Astrocyte of the cerebellum (primary cell): ENCODE results near the gene ETS2.

Source experiments
- DNase-seq: peaks from one replicate; pipeline ENCODE4 v3.0.0-alpha.2; 2011; ENCODE audit warnings: low read depth
- H3K4me3 ChIP-seq: 2 replicates; pipeline ENCODE4 v1.5.1; 2011; ENCODE audit warnings: mild to moderate bottlenecking, low read depth, low read length, moderate library complexity
- in situ Hi-C: cut with HindIII; loops from 2 replicates; pipeline ENCODE4 v1.10.0; 2017; ENCODE audit warnings: low sequenced_read_pairs
- TF ChIP-seq, protein P1 (sequence below): IDR thresholded peaks from 2 replicates; pipeline ENCODE4 v1.5.1; 2012; ENCODE audit warnings: low read length, low read depth, moderate library complexity, mild to moderate bottlenecking; ENCODE audit errors: missing control alignments

Gene ETS2

DNA sequence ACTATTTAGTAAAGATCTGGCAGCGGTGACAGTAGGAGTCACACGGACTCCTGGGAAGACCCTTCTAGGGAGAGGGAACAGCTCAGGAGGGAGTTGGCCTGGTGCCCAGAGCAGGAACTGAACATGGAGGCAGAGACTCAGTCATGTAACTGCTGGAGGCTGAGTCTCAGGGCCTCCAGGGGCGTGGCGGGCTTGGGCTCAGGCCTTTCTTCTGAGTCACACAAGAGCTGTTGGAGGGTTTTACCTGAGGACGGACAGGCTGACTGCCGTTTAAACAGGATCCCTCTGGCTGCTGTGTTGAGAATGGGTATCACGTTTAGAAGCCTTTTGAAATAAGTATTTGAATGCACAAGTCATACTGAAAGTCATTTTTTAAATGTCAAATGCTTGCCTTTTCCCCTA lies 7.2 kb upstream of the ETS2 start:
- in situ Hi-C loops: no loop called here
- H3K4me3 ChIP-seq: no peak overlapping the region
- TF ChIP-seq, protein P1, sequence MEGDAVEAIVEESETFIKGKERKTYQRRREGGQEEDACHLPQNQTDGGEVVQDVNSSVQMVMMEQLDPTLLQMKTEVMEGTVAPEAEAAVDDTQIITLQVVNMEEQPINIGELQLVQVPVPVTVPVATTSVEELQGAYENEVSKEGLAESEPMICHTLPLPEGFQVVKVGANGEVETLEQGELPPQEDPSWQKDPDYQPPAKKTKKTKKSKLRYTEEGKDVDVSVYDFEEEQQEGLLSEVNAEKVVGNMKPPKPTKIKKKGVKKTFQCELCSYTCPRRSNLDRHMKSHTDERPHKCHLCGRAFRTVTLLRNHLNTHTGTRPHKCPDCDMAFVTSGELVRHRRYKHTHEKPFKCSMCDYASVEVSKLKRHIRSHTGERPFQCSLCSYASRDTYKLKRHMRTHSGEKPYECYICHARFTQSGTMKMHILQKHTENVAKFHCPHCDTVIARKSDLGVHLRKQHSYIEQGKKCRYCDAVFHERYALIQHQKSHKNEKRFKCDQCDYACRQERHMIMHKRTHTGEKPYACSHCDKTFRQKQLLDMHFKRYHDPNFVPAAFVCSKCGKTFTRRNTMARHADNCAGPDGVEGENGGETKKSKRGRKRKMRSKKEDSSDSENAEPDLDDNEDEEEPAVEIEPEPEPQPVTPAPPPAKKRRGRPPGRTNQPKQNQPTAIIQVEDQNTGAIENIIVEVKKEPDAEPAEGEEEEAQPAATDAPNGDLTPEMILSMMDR: no peak
- no peak for DNase-seq

DNA sequence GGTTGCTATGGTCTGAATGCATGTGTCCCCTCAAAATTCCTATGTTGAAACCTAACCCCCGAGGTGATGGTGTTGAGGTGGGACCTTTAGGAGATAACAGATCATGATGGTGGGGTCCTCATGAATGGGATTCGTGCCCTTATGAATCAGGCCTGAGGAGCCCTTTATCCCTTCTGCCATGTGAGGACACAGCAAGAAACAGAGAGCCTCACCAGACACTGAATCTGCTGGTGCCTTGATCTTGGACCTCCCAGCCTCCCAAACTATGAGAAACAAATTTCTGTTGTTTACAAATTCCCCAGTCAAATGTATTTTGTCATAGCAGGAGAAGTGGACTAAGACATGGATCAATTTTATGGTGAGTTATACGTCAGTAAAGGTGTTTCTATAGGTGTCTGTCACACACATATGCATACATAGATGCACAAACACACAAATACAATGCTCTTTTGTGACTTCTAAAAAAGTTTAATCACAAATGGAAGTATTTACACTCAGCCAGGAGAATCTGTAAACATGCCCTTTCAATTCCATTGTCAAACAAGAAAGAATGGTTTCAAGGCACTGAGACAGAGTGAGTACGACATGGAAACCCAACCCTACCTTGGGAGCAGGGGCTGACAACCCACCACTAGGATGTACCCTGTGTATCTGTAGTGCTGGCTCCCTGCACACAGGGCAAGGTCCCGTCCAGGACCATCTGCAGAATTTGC lies 5.5 kb upstream of the ETS2 start:
- H3K4me3 ChIP-seq: no peak overlapping the region
- in situ Hi-C loops: no loop called here
- no peak for DNase-seq
- TF ChIP-seq, protein P1: no peak

DNA sequence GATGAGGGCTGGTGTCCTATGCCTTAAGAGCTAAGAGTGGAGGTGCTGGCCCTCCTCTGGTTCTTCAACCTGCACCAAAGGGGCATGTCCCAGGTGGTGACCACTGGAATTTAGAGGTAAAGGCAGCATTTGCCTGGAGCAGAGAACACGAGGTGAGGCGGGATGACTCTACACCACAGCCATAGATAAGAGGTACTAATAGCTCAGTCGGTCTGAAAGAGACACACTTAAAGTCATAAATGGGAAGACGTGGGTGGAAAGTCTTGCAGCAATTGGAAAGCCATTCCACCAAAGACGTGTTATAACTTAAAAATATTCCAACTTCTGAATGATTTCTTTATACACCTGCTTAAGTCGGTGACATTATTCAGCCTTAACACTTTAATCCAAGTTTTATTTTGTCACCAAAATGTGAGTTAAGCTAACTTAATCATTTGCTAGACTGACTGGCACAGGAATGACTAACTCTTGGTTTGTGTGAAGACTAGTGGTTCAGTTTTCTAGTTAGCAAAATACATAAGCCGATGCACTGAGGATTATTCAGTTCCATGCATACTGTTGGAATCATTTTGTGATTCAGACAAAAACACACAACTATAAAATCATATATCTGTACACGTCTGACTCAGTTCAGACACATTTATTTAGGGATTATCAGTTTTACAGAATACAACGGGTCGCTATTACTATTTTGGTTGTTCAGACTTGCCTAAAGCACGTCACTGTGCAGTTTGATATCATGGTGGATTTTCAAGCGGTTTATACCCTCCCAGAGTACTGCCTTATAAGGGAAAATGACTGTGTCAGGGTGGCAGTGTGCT lies 4.6 kb upstream of the ETS2 start:
- TF ChIP-seq, protein P1: no peak
- H3K4me3 ChIP-seq: no peak overlapping the region
- no peak for DNase-seq
- in situ Hi-C loops: no loop called here

DNA sequence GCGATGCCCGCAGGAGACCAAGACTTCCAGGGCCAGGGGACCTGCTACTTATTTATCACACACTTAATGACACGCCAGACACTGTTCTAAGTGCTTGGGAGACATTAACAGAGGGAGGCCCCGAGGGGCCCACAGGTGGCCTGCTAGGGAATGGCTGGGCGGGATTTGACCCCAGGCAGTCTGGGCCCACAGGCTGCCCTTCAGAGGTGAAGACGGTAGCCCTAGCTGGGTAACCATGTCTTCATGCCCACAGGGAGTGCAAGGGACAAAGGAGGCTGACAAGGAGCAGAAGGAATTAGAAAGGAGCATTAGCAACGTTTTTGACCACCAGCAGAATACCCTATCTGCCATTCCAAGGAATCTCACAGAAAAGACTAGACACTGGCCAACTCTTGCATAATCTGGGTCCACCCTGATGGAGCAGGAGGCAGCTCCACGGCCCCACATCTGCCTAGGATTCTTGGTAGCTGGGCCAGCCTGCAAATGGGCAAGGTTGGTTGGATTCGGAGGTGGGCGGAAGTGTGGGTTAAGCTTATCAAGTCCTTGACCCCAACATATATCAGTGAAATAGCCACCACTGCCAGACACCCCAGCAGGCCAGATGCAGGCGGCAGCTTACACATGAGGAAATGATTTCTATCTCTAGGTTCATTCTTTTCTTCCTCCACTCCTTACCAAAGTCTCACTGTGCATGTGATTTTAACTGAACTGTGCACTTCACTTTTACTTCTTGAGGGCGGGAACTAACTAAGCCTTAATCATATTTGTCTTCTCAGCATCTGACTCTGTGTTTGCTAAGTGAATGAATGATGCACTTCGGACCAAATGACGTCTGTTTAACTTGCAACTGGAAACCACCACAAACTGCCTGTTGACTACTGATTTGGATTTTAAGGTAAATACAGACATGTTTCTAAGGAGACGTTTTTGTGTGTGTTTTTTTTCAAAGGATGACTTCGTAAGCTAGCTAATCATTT lies 3.4 kb upstream of the ETS2 start:
- no peak overlapping the region for H3K4me3 ChIP-seq
- no peak for DNase-seq
- in situ Hi-C loops: no loop called here
- TF ChIP-seq, protein P1: no peak

DNA sequence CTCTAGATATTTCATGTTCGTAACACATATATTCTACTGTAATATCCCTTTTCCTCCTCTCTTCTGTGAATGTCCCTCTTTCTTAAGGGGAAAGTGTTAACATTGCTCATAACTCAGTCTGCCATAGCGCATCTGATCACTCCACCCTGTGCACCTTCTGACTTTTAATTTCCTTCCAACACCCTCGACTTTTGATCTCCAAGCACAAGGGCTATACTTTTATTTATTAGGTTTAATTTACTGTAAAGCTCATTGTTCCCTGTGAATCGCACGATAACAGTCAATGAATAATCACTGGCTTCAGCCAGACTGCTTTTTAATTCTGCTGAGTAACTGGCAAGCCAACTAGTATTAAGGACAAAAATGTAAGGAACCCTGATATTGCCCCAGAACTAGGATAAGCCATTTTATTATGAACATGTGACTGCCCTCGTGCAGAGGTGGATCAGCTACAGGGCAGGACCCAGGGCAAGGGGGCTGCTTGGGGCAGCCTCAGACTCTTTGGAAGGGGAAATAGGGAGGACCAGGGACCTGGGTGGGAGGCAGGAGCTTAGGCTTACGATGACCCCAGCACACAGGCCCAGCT lies 2.6 kb upstream of the ETS2 start:
- no peak for DNase-seq
- no peak overlapping the region for H3K4me3 ChIP-seq
- in situ Hi-C loops: no loop called here
- TF ChIP-seq, protein P1: no peak
